Cerebellar cortex (tissue), 1 donor: ENCODE data around the gene CNTNAP2.
A peak's percentile ranks its signal among the peaks of the same experiment; 100 is the strongest.

Source experiments
- DNase-seq: peaks from one replicate; pipeline ENCODE4 v3.0.0-alpha.2; 2015; ENCODE audit warnings: low spot score

Gene CNTNAP2

GRCh38 chr7:147400925-147401324, 1284.3 kb downstream of the CNTNAP2 start:
- DNase-seq: no peak

- DNase-seq: no peak
Observed at GRCh38 chr7:147405621-147406020, 1289.0 kb downstream of the CNTNAP2 start.

- no peak for DNase-seq
Observed at GRCh38 chr7:147406521-147407135, 1290.0 kb downstream of the CNTNAP2 start.

- DNase-seq: no peak
Observed at GRCh38 chr7:147411096-147411495, 1294.5 kb downstream of the CNTNAP2 start.

- no peak for DNase-seq
Observed at GRCh38 chr7:147412109-147412508, 1295.5 kb downstream of the CNTNAP2 start.

- no peak for DNase-seq
Observed at GRCh38 chr7:147412782-147413556, 1296.4 kb downstream of the CNTNAP2 start.

- DNase-seq: no peak
Observed at GRCh38 chr7:147413557-147413870, 1296.9 kb downstream of the CNTNAP2 start.

GRCh38 chr7:147415991-147416390, 1299.4 kb downstream of the CNTNAP2 start:
- no peak for DNase-seq

- DNase-seq: peak; percentile 53
Observed at GRCh38 chr7:147418966-147419365, 1302.4 kb downstream of the CNTNAP2 start.

GRCh38 chr7:147423875-147424274, 1307.3 kb downstream of the CNTNAP2 start:
- DNase-seq: no peak

GRCh38 chr7:147428075-147428474, 1311.5 kb downstream of the CNTNAP2 start:
- DNase-seq: no peak

GRCh38 chr7:147429961-147430360, 1313.4 kb downstream of the CNTNAP2 start:
- DNase-seq: no peak

GRCh38 chr7:147432079-147432478, 1315.5 kb downstream of the CNTNAP2 start:
- no peak for DNase-seq

GRCh38 chr7:147432576-147432975, 1316.0 kb downstream of the CNTNAP2 start:
- DNase-seq: no peak

- no peak for DNase-seq
Observed at GRCh38 chr7:147436718-147437117, 1320.1 kb downstream of the CNTNAP2 start.

GRCh38 chr7:147438216-147438615, 1321.6 kb downstream of the CNTNAP2 start:
- DNase-seq: no peak

- DNase-seq: no peak
Observed at GRCh38 chr7:147443942-147444341, 1327.3 kb downstream of the CNTNAP2 start.

- DNase-seq: no peak
Observed at GRCh38 chr7:147452816-147453215, 1336.2 kb downstream of the CNTNAP2 start.

GRCh38 chr7:147465223-147465622, 1348.6 kb downstream of the CNTNAP2 start:
- DNase-seq: no peak

- no peak for DNase-seq
Observed at GRCh38 chr7:147472556-147472955, 1356.0 kb downstream of the CNTNAP2 start.

GRCh38 chr7:147474862-147475261, 1358.3 kb downstream of the CNTNAP2 start:
- no peak for DNase-seq

GRCh38 chr7:147477526-147477925, 1360.9 kb downstream of the CNTNAP2 start:
- no peak for DNase-seq

- no peak for DNase-seq
Observed at GRCh38 chr7:147478796-147479195, 1362.2 kb downstream of the CNTNAP2 start.
